SH-SY5Y (cell line): ENCODE data around the gene CCDC32.

Experiments
- GATA2 ChIP-seq: IDR thresholded peaks from 2 replicates; pipeline ENCODE4 v1.6.1; 2011; ENCODE audit warnings: mild to moderate bottlenecking, low read depth, low read length
- GATA3 ChIP-seq: IDR thresholded peaks from 2 replicates; pipeline ENCODE4 v1.6.1; 2011; ENCODE audit warnings: low read depth, mild to moderate bottlenecking, low read length, moderate library complexity

DNA sequence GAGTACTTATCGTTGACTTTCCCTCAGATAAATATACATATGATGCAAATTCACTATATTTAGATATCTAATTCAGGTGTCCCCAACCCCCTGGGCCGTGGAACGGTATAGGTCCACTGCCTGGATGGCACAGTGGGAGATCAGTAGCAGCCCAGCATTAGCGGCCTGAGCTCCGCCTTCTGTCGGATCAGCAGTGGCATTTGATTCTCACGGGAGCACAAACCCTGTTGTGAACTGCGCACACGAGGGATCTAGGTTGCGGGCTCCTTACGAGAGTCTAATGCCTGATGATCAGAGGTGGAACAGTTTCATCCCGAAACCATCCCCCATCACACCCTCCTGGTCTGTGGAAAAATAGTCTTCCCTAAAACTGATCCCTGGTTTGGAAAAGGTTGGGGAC, 36.1 kb upstream of the CCDC32 start:
- TF ChIP-seq GATA2 (no peak), GATA3 (no peak)
